ENCODE measurements around the gene INCA1. TPM values are rescaled to one million over a fixed set of nuclear protein-coding genes. Genes with fewer than 3 reads are reported as not detected.
A peak's percentile ranks its signal among the peaks of the same experiment; 100 is the strongest.

INCA1 gene
- total and polyA plus RNA-seq, 2 of the 13 experiments (the other 11 are each of a cell fraction or from before 2014, with no cell fraction given) = 0.93 to 2.6 TPM

GRCh38 chr17:4966844-4967538 lies 30.3 kb downstream of the INCA1 start (continued):
- TF ChIP-seq ARID3A (IDR thresholded peaks at IDR 0.05; ENCODE audit: low read depth, low read length) (peak; percentile 44; the same call in 1 of the 2 replicates), HHEX (CRISPR knock-in tag; IDR thresholded peaks at IDR 0.05) (no peak), ZNF124 (CRISPR knock-in tag; IDR thresholded peaks at IDR 0.05) (no peak), PLRG1 (conservative IDR thresholded peaks at IDR 0.05) (no peak), REL (CRISPR knock-in tag; conservative IDR thresholded peaks at IDR 0.05) (no peak), CCDC6 (CRISPR knock-in tag; IDR thresholded peaks at IDR 0.05) (no peak), PCBP1 (IDR thresholded peaks at IDR 0.05; ENCODE audit: borderline replicate concordance, low read depth, low read length) (no peak), ZMAT5 (CRISPR knock-in tag; IDR thresholded peaks at IDR 0.05; ENCODE audit: borderline replicate concordance, low read depth) (no peak), ZNF564 (CRISPR knock-in tag; IDR thresholded peaks at IDR 0.05) (no peak), DR1 (CRISPR knock-in tag; IDR thresholded peaks at IDR 0.05) (peak; percentile 46; the same call in 1 of the 2 replicates), BATF2 (CRISPR knock-in tag; IDR thresholded peaks at IDR 0.05) (no peak), ZNF687 (CRISPR knock-in tag; IDR thresholded peaks at IDR 0.05) (peak; percentile 87), KAT2B (IDR thresholded peaks at IDR 0.05; ENCODE audit: borderline replicate concordance, low read depth, low read length) (no peak), NFE2L1 (CRISPR knock-in tag; IDR thresholded peaks at IDR 0.05; ENCODE audit: borderline replicate concordance) (0 out of 2 replicates have a peak, but pooled peaks have one; percentile 17), DRAP1 (CRISPR knock-in tag; IDR thresholded peaks at IDR 0.05) (peak; percentile 35), GLMP (CRISPR knock-in tag; IDR thresholded peaks at IDR 0.05; ENCODE audit: borderline replicate concordance) (no peak), ZFX (CRISPR knock-in tag; IDR thresholded peaks at IDR 0.05; ENCODE audit: low read depth) (no peak; the same call in 1 of the 2 replicates)
- TF ChIP-seq, protein P1, sequence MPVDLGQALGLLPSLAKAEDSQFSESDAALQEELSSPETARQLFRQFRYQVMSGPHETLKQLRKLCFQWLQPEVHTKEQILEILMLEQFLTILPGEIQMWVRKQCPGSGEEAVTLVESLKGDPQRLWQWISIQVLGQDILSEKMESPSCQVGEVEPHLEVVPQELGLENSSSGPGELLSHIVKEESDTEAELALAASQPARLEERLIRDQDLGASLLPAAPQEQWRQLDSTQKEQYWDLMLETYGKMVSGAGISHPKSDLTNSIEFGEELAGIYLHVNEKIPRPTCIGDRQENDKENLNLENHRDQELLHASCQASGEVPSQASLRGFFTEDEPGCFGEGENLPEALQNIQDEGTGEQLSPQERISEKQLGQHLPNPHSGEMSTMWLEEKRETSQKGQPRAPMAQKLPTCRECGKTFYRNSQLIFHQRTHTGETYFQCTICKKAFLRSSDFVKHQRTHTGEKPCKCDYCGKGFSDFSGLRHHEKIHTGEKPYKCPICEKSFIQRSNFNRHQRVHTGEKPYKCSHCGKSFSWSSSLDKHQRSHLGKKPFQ (CRISPR knock-in tag; IDR thresholded peaks at IDR 0.05; ENCODE audit: insufficient replicate concordance) = peak; percentile 24

Measured in HepG2 (cell line).